Dendritic cell treated with granulocyte-macrophage colony-stimulating factor and Interleukin-4, amounts not matched to agents 40 ng/mL and 50 ng/mL, for 4 days (primary cell): ENCODE data around the gene PHACTR1.

Experiments used
- H3K27ac Mint-ChIP-seq: one replicate; pipeline ENCODE4 v1.8.0; 2022; ENCODE audit warnings: mild to moderate bottlenecking, mixed read lengths
- H3K27me3 Mint-ChIP-seq: one replicate; pipeline ENCODE4 v1.8.0; 2022; ENCODE audit warnings: mild to moderate bottlenecking, mixed read lengths
- H3K36me3 Mint-ChIP-seq: one replicate; pipeline ENCODE4 v1.8.0; 2022; ENCODE audit warnings: low read depth, mixed read lengths
- H3K4me1 Mint-ChIP-seq: one replicate; pipeline ENCODE4 v1.8.0; 2022; ENCODE audit warnings: low read depth, mixed read lengths
- H3K4me3 Mint-ChIP-seq: one replicate; pipeline ENCODE4 v1.8.0; 2022; ENCODE audit warnings: mild to moderate bottlenecking, moderate library complexity, mixed read lengths
- H3K9me3 Mint-ChIP-seq: one replicate; pipeline ENCODE4 v1.8.0; 2022; ENCODE audit warnings: mixed read lengths
- intact Hi-C: fragments of 100-400 bp; cut with micrococcal nuclease; formaldehyde crosslinking; loops from one replicate; pipeline ENCODE4 v1.15.0; 2022

The PHACTR1 gene

GRCh38 chr6:13030396-13030795, 313.8 kb downstream of the PHACTR1 start:
- no peaks in the 10 kb centered on the region for H3K9me3 Mint-ChIP-seq
- peaks cover 28% of the 10 kb centered on the region for H3K4me1 Mint-ChIP-seq
- H3K36me3 Mint-ChIP-seq, result no peaks in the 10 kb centered on the region
- no peak overlapping the region for H3K27ac Mint-ChIP-seq
- H3K27me3 Mint-ChIP-seq, result peaks cover 6% of the 10 kb centered on the region
- no peak overlapping the region for H3K4me3 Mint-ChIP-seq
- intact Hi-C loops, result no loop called here

- Mint-ChIP-seq H3K27ac (no peak overlapping the region), H3K36me3 (no peaks in the 10 kb centered on the region), H3K27me3 (peaks cover 1% of the 10 kb centered on the region), H3K9me3 (no peaks in the 10 kb centered on the region), H3K4me3 (no peak overlapping the region), H3K4me1 (peaks cover 14% of the 10 kb centered on the region)
- intact Hi-C loops, result no loop called here
Measured at GRCh38 chr6:13032566-13032965, 316.0 kb downstream of the PHACTR1 start.

GRCh38 chr6:13033145-13033544, 316.6 kb downstream of the PHACTR1 start:
- Mint-ChIP-seq H3K27ac (no peak overlapping the region), H3K27me3 (peaks cover 1% of the 10 kb centered on the region), H3K9me3 (no peaks in the 10 kb centered on the region), H3K4me3 (no peak overlapping the region), H3K4me1 (peaks cover 14% of the 10 kb centered on the region), H3K36me3 (no peaks in the 10 kb centered on the region)
- intact Hi-C loops, result no loop called here

GRCh38 chr6:13034316-13034715, 317.7 kb downstream of the PHACTR1 start:
- Mint-ChIP-seq H3K27ac (no peak overlapping the region), H3K36me3 (no peaks in the 10 kb centered on the region)

GRCh38 chr6:13035606-13036005, 319.0 kb downstream of the PHACTR1 start:
- Mint-ChIP-seq H3K27ac (no peak overlapping the region), H3K27me3 (no peaks in the 10 kb centered on the region), H3K4me3 (no peak overlapping the region), H3K9me3 (no peaks in the 10 kb centered on the region), H3K4me1 (peaks cover 6% of the 10 kb centered on the region), H3K36me3 (no peaks in the 10 kb centered on the region)
- intact Hi-C loops, result no loop called here

More at GRCh38 chr6:13034316-13034715, 317.7 kb downstream of the PHACTR1 start:
- Mint-ChIP-seq H3K27me3 (no peaks in the 10 kb centered on the region), H3K4me1 (peaks cover 6% of the 10 kb centered on the region), H3K9me3 (no peaks in the 10 kb centered on the region), H3K4me3 (no peak overlapping the region)
- intact Hi-C loops, result no loop called here

- H3K9me3 Mint-ChIP-seq, result no peaks in the 10 kb centered on the region
- H3K27me3 Mint-ChIP-seq, result no peaks in the 10 kb centered on the region
- H3K36me3 Mint-ChIP-seq, result no peaks in the 10 kb centered on the region
- no peak overlapping the region for H3K4me3 Mint-ChIP-seq
- no peaks in the 10 kb centered on the region for H3K4me1 Mint-ChIP-seq
- no peak overlapping the region for H3K27ac Mint-ChIP-seq
- intact Hi-C loops, result no loop called here
Measured at GRCh38 chr6:13038315-13038714, 321.7 kb downstream of the PHACTR1 start.

GRCh38 chr6:13038741-13039190, 322.2 kb downstream of the PHACTR1 start:
- Mint-ChIP-seq H3K36me3 (no peaks in the 10 kb centered on the region), H3K27ac (no peak overlapping the region), H3K9me3 (no peaks in the 10 kb centered on the region), H3K4me1 (no peaks in the 10 kb centered on the region), H3K4me3 (no peak overlapping the region), H3K27me3 (no peaks in the 10 kb centered on the region)
- intact Hi-C loops, result no loop called here

GRCh38 chr6:13044390-13044789, 327.8 kb downstream of the PHACTR1 start:
- Mint-ChIP-seq H3K4me1 (peaks cover 19% of the 10 kb centered on the region), H3K36me3 (no peaks in the 10 kb centered on the region), H3K27ac (no peak overlapping the region), H3K4me3 (no peak overlapping the region), H3K27me3 (peaks cover 2% of the 10 kb centered on the region), H3K9me3 (no peaks in the 10 kb centered on the region)
- intact Hi-C loops, result no loop called here

GRCh38 chr6:13044896-13045295, 328.3 kb downstream of the PHACTR1 start:
- intact Hi-C loops, result no loop called here

GRCh38 chr6:13045676-13046075, 329.1 kb downstream of the PHACTR1 start:
- Mint-ChIP-seq H3K4me1 (peaks cover 19% of the 10 kb centered on the region), H3K27me3 (peaks cover 2% of the 10 kb centered on the region), H3K4me3 (no peak overlapping the region), H3K9me3 (no peaks in the 10 kb centered on the region), H3K27ac (no peak overlapping the region), H3K36me3 (no peaks in the 10 kb centered on the region)
- intact Hi-C loops, result no loop called here

More at GRCh38 chr6:13044896-13045295, 328.3 kb downstream of the PHACTR1 start:
- Mint-ChIP-seq H3K4me3 (no peak overlapping the region), H3K27ac (no peak overlapping the region), H3K9me3 (no peaks in the 10 kb centered on the region), H3K36me3 (no peaks in the 10 kb centered on the region), H3K4me1 (peaks cover 19% of the 10 kb centered on the region), H3K27me3 (peaks cover 2% of the 10 kb centered on the region)

- peaks cover 2% of the 10 kb centered on the region for H3K27me3 Mint-ChIP-seq
- intact Hi-C loops, result no loop called here
- H3K4me1 Mint-ChIP-seq, result peaks cover 19% of the 10 kb centered on the region
- H3K36me3 Mint-ChIP-seq, result no peaks in the 10 kb centered on the region
- H3K4me3 Mint-ChIP-seq, result no peak overlapping the region
- H3K9me3 Mint-ChIP-seq, result no peaks in the 10 kb centered on the region
- H3K27ac Mint-ChIP-seq, result no peak overlapping the region
Measured at GRCh38 chr6:13046084-13046483, 329.5 kb downstream of the PHACTR1 start.

GRCh38 chr6:13048113-13048512, 331.5 kb downstream of the PHACTR1 start:
- Mint-ChIP-seq H3K27ac (no peak overlapping the region), H3K4me1 (peaks cover 19% of the 10 kb centered on the region), H3K27me3 (peaks cover 2% of the 10 kb centered on the region), H3K36me3 (no peaks in the 10 kb centered on the region), H3K9me3 (no peaks in the 10 kb centered on the region), H3K4me3 (no peak overlapping the region)
- intact Hi-C loops, result no loop called here

- Mint-ChIP-seq H3K9me3 (no peaks in the 10 kb centered on the region), H3K4me3 (no peak overlapping the region), H3K27me3 (peaks cover 2% of the 10 kb centered on the region), H3K36me3 (no peaks in the 10 kb centered on the region), H3K4me1 (peaks cover 17% of the 10 kb centered on the region), H3K27ac (no peak overlapping the region)
- intact Hi-C loops, result no loop called here
Measured at GRCh38 chr6:13049666-13050254, 333.2 kb downstream of the PHACTR1 start.

- no peaks in the 10 kb centered on the region for H3K27me3 Mint-ChIP-seq
- no peaks in the 10 kb centered on the region for H3K9me3 Mint-ChIP-seq
- peaks cover 5% of the 10 kb centered on the region for H3K4me1 Mint-ChIP-seq
- no peaks in the 10 kb centered on the region for H3K36me3 Mint-ChIP-seq
- intact Hi-C loops, result no loop called here
- no peak overlapping the region for H3K27ac Mint-ChIP-seq
- H3K4me3 Mint-ChIP-seq, result no peak overlapping the region
Measured at GRCh38 chr6:13053006-13053461, 336.5 kb downstream of the PHACTR1 start.

GRCh38 chr6:13058051-13058450, 341.5 kb downstream of the PHACTR1 start:
- intact Hi-C loops, result no loop called here
- Mint-ChIP-seq H3K9me3 (no peaks in the 10 kb centered on the region), H3K4me3 (no peak overlapping the region), H3K36me3 (no peaks in the 10 kb centered on the region), H3K27ac (no peak overlapping the region), H3K27me3 (no peaks in the 10 kb centered on the region), H3K4me1 (peaks cover 5% of the 10 kb centered on the region)
